ENCODE measurements around the gene VWA3B.
"Not testable (repeated sequence)": the region's sequence is repeated elsewhere in the genome, so short reads cannot be mapped to it uniquely, and the experiment has no call there.

VWA3B gene

GRCh38 chr2:98300141-98300874, 213.3 kb downstream of the VWA3B start:
- DNase-seq: no peak

GRCh38 chr2:98301469-98301868, 214.5 kb downstream of the VWA3B start:
- DNase-seq: no peak

GRCh38 chr2:98307131-98307696, 220.2 kb downstream of the VWA3B start:
- DNase-seq: not testable (repeated sequence)

- no peak for DNase-seq
Observed at GRCh38 chr2:98308068-98308467, 221.1 kb downstream of the VWA3B start.

- DNase-seq: no peak
Observed at GRCh38 chr2:98308532-98308931, 221.6 kb downstream of the VWA3B start.

GRCh38 chr2:98309580-98309979, 222.6 kb downstream of the VWA3B start:
- no peak for DNase-seq

GRCh38 chr2:98310010-98310409, 223.0 kb downstream of the VWA3B start:
- DNase-seq: no peak

- DNase-seq: no peak
Observed at GRCh38 chr2:98311090-98311489, 224.1 kb downstream of the VWA3B start.

- no peak for DNase-seq
Observed at GRCh38 chr2:98311771-98312545, 225.0 kb downstream of the VWA3B start.

GRCh38 chr2:98313492-98314250, 226.7 kb downstream of the VWA3B start:
- DNase-seq: no peak

GRCh38 chr2:98314251-98314650, 227.3 kb downstream of the VWA3B start:
- no peak for DNase-seq

- DNase-seq: no peak
Observed at GRCh38 chr2:98315957-98316356, 229.0 kb downstream of the VWA3B start.

- DNase-seq: no peak
Observed at GRCh38 chr2:98317214-98317613, 230.2 kb downstream of the VWA3B start.

- DNase-seq: not testable (repeated sequence)
Observed at GRCh38 chr2:98320171-98320570, 233.2 kb downstream of the VWA3B start.

GRCh38 chr2:98324181-98324580, 237.2 kb downstream of the VWA3B start:
- no peak for DNase-seq

- DNase-seq: no peak
Observed at GRCh38 chr2:98327776-98328175, 240.8 kb downstream of the VWA3B start.

GRCh38 chr2:98329549-98329948, 242.6 kb downstream of the VWA3B start:
- DNase-seq: no peak

GRCh38 chr2:98332989-98333388, 246.0 kb downstream of the VWA3B start:
- DNase-seq: no peak

GRCh38 chr2:98333922-98334321, 247.0 kb downstream of the VWA3B start:
- DNase-seq: no peak

GRCh38 chr2:98334439-98335078, 247.6 kb downstream of the VWA3B start:
- DNase-seq: no peak

- DNase-seq: no peak
Observed at GRCh38 chr2:98335271-98335670, 248.3 kb downstream of the VWA3B start.

GRCh38 chr2:98341241-98341640, 254.3 kb downstream of the VWA3B start:
- no peak for DNase-seq

- no peak for DNase-seq
Observed at GRCh38 chr2:98343285-98343684, 256.3 kb downstream of the VWA3B start.
